Measurements from ENCODE around the gene LRRC39.

Gene LRRC39

DNA sequence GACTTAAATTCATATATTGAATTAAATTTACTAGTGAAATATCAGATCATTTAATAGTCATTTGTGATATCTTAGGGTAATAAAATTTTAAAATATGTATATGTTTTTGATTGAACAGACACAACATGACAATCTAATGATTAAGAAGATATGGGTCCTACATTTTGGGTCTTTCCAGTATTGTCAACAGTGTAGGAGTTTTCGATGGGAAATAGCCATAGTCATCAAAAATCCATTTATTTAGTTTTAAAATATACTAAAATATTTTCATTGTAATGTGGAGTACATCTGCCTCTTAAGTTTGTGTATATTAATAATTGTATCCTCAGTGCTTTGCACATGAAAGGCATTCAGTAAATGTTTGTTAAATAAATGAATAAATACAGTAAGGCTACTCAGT is 31.1 kb downstream of the LRRC39 start:
- DNase-seq: no peak

DNA sequence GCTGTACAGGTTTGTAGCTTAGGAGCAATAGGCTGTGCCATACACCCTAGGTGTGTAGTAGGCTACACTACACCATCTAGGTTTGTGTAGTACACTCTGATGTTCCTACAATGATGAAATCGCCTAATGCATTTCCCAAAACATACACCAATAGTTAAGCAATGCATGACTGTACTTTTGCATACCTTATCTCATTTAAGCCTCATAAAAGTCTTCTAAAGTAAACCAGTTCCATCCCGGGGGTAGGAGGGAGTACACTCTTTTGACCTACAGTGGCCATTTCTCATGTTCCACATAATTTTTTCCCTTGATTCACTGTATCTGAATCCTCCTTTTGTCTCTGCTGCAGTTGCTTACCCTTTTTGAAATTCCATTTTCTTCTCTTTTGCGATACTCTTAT is 32.9 kb downstream of the LRRC39 start:
- DNase-seq: no peak

DNA sequence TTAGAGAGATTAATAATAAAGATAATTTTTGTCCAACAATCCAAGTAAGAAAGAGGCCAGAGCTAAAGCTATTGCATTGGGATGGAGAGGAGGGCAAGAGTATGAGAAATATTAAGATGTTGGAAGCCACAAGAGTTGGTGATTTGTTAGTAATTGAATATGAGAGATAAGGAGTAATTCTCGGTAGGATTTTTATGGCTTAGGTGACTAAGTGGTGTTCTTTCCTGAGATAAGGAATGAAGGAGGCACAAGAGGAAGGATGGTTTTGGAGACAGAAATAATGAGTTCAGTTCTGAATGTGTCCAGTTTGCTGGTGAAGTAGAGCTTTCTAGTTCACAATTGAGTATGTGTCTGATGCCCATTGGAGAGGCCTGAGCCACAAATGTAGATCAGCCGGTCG is 35.7 kb downstream of the LRRC39 start:
- no peak for DNase-seq

DNA sequence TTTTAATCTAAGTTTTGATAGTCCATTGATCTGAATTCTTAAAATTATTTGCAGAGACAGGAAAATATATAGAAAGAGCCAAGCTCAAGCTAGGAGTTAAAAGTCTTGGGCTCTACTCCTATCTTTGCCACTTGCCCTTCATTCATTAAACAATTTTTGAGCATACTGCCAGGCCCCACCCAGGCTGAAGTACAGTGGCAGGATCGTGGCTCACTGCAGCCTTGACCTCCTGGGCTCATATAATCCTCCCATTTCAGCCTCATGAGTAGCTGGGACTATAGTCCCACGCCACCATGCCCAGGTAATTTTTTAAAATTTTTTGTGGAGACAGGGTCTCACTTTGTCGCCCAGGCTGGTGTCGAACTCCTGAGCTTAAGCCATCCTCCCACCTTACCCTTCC is 36.9 kb downstream of the LRRC39 start:
- DNase-seq: no peak

DNA sequence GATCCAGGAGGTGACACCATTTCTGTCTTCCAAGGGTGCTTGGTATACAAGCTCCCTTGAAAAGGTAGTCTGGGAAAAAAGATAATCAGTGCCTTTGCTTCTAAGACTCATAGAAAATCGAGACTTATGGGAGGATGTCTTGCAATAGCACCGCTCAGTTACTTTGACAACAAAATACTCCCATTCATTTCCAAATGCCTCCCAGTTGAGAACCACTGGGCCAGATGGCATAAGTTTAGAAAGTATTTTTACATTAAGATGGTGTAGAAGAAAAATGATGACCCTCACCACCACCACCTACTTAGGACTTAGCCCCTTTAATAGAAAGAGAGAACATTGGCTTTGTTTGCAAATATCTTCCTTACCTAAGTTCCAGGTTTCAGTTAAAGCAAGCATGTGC is 40.5 kb downstream of the LRRC39 start:
- no peak for DNase-seq

DNA sequence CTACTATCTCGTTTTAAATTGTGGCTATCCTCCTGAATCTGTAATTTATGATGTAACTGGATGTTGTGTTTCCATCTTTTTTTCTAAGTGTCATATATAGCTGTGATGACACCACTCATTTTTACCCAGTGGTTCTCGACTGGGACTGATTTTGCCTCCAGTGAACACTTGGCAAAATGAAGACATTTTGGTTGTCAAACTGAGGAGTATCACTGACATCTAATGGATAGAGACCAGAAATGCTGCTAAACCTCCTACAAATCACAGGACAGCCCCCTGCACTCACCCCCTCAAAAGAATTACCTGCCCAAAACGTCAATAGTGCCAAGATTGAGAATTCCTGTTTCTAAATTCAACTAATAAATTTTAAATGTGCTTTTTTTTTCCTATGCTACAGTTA is 43.2 kb downstream of the LRRC39 start:
- DNase-seq: no peak

DNA sequence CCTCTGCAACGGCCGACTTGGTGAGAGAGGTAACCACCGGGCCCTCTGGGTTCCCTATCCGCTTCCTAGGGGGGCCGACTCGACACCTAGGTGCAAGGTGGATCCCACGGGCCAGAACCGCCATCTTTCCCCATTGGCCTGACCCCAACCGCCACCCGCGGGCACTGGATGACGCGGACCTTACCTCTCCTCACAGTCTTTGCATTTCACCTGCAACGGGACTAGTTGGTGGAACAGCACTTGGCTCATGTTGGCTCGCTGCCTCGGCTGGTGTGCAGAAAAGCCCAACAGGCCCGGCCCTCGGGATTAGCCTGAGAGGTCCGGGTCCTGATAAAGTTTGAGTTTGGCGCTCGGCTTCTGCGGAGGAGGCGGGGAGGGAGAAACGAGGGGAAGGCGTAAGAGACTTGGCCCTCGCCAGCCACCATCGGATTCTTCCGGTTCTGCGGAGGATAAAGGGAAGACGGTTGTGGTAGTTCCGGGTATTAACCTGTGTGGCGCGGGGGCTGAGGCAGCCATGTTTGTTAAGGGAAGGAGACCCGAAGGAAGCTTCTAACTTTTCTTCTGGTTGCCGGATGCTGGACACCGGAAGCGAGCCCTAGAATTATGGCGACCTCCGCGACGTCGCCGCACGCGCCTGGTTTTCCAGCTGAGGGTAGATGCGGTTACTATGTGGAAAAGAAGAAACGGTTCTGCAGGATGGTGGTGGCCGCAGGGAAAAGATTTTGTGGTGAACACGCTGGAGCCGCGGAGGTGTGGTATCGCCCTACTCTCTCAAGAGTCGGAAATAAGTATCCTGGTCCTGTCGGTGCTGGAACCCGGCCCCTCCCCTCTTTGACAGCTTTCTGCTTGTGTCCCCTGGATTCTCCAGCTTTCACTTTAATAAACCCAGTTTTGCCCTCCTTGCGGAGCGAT is 45.2 kb downstream of the LRRC39 start, which contains the start of the genes SASS6 and TRMT13:
Gene SASS6 (minus strand): TSS at position 365 of the 912 bp plus-strand sequence. CDS start 116 bp downstream, at position 249.
Gene TRMT13 (plus strand): TSS at position 598 of the 912 bp plus-strand sequence. CDS start 6 bp downstream, at position 604.
- peak; percentile 93 to 99 (median 95) for DNase-seq

DNA sequence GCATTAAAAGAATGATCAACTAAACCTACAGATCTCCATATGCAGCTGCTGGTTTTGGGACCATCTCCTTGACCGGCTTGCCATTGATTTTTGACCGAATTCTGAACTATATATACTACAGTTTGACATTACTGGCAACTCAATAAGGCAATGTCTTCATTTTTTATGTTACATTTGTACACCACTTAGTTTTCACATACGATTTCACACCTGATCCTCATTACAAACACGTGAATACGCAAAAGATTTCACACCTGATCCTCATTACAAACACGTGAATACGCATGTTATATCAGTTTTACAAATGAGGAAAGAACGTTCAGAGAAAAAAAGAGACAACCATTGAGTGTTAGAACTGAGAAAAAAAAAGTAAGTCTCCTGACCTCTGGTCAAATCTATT is 46.4 kb downstream of the LRRC39 start:
- no peak for DNase-seq

DNA sequence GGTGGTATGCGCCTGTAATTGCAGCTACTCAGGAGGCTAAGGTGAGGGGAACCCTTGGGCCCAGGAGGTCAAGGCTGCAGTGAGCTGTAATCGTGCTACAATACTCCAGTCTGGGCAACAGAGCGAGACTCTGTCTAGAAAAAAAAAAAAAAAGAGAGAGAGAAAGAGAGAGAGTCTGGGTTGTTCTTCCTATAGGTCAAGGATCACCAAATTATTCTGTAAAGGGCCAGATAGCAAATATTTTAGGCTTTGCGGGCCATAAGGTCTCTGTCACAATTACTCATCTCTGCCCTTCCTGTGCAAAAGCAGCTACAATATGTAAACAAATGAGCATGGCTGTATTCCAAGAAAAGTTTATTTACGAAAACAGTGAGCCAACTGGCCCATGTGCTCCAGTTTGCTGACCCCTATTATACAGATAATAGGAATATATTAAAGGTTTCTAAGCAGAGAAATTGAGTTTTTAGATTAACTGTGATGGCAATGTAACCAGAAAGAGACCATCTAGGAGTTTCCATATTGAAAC is 47.4 kb downstream of the LRRC39 start:
- DNase-seq: no peak

DNA sequence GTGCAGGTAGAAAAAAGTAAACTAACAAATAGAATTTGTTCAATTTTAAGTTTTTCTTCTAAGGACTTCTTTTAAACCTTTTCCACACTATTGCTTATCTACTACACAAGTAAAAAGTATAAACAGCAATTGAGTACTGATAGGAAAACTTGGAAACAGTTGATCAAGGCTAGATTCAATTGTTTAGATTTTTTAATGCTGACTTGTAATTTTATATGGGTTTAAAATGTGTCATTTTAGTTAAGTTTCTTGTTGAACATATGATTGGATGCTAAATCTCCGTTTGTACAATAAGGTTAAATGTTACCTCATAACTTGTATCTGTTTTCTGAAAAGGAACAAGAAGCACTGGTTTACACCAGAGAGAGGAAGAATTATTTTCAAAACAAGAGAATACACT is 50.8 kb downstream of the LRRC39 start:
- DNase-seq: no peak

DNA sequence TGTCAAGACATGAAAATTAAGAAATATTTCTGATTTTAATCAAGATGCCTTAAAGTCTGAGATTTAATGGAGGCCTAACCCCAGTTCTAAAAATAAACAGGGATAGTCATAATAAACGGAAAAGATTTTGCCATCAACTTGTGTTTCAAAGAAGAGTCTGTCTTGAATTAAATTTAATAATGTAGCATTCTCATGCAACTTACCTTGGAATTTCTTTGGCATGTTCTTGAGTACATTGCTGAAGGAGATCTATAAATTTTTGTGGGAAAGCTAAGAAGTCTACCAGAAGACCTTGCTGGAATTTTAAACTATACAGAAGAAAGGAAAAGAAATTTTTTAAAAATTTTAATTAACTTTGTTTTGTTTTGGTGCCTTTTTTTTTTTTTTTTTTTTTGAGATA is 55.9 kb downstream of the LRRC39 start:
- no peak for DNase-seq

DNA sequence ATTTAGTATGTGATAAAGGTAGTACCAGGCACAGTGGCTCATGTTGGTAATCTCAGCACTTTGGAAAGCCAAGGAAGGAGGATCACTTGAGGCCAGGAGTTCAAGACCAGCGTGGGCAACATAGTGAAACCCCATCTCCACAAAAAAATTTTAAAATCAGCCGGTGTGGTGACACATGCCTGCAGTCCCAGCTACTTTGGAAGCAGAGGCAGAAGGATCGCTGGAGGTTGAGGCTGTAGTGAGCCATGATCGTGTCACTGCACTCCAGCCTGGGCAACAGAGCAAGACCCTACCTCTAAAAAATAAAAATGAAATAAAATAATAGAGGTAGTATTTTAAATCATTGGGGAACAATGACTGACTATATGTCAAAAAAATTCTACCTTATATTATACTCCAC is 62.5 kb downstream of the LRRC39 start:
- DNase-seq: no peak

DNA sequence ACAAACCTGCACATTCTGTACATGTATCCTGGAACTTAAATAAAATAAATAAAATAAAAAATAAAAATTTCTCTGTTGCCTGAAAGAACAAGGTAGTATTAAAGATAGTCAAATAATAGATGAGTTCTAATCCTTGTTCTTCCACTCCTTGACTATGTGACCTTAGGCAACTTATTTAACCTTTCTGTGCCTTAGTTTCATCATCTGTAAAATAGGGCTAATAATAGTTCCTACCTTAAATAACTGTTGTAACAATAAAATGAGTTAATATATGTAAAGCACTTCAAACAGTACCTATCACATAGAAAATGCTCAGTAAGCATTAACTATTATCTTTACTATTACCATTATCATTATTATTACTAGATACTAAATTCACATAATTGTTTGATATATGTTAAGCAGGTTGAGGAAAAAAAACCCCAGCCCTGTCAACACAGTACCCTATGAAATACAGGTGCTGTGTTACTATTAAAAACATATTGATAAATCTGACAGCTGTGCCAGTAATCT is 68.4 kb downstream of the LRRC39 start:
- DNase-seq: no peak

DNA sequence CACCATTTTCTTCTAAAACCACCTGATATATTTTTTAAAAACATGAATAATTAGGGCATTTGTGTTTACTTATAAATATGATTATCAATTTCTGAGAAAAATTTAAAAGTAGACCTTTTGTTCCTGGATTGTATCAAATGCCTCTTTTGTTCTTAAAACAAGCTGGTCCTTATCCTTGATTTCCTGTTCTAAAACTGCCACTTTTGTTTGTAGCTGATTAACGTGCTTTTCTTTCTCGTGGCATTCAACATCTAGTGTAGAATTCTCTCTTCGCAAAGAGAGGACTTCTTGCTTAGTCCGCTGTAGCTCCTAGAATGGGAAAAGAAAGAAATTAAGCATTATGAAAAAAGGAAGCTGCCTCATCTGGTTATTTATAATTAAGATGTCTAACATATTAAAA is 70.4 kb downstream of the LRRC39 start:
- no peak for DNase-seq

DNA sequence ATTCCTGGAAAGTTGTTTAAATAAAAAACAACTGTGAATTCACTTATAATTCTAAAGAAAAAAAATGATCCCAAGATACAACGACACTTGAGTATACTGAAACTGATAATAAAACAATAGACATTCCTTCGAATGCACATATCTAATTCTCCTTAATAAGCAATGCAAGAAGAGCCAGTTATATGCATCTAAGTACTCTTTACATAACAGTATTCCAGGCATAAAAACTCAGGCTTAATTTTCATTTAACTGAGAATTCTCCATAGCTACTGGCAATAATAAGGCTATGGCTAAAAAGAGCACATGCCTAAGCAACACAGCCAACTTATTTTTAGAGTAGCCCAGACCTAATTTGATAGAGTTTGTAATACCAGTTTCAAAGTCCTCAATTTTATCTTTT is 76.5 kb downstream of the LRRC39 start:
- DNase-seq: no peak

DNA sequence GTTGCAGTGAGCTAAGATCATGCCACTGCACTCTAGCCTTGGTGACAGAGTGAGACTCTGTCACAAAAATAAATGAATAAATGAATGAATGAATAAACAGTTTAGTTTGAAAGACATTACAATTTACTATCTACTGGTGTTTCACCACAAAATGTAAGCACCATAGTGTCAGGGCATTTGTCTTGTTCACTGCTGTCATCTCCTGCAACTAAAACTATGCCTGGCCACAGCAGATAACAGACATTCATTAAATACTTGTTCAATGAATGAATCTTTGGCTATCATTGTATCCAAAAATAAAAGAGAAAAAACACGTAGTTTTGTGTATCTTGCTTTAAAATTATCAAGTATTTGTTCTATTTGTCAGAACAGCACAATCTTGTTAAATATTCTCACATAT is 77.9 kb downstream of the LRRC39 start:
- DNase-seq: no peak

Measured in NCI-H1417 (cell line).